ENCODE measurements around the gene CPT2.

Gene CPT2

DNA sequence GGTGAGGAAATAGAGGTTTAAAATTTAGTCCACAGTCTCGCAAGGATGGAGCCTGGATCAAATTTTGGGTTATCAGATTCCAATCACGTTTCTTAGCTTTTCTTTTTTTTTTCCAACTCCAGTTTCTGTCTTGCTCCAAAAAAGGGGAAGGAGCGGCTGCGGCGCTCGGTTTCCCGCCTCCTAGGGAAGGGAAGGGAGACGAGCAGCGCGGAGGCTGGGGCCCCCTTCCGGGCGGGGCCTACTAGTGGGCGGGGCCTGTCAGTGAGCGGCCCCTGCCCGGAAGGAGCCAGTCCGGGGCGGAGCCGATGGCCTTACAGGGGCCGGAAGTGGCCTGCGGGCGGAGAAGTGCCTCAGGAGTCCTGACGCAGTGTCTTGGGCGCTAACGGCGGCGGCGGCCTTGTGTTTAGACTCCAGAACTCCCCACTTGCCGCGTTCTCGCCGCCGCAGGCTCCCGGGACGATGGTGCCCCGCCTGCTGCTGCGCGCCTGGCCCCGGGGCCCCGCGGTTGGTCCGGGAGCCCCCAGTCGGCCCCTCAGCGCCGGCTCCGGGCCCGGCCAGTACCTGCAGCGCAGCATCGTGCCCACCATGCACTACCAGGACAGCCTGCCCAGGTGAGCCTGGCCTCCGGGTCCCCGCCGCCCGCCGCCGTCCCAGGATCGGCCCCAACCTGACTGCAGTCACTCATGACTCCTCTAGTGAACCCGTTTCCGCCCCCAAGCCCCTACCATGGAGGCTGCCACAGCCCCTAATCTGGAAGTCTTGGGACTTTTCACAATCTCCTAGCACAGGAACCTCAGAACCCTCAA lies at the start of gene CPT2:
TSS of gene CPT2 (plus strand) at position 340 of the 806 bp plus-strand sequence. CDS start at position 460, 120 bp downstream.
- DNase-seq: peak; percentile 80

- no peak for DNase-seq
Measured at GRCh38 chr1:53147174-53147573, 49.5 kb upstream of the CPT2 start.

- no peak for DNase-seq
Measured at GRCh38 chr1:53148123-53148522, 48.5 kb upstream of the CPT2 start.

GRCh38 chr1:53153752-53154151 lies 42.9 kb upstream of the CPT2 start:
- DNase-seq: no peak

DNA sequence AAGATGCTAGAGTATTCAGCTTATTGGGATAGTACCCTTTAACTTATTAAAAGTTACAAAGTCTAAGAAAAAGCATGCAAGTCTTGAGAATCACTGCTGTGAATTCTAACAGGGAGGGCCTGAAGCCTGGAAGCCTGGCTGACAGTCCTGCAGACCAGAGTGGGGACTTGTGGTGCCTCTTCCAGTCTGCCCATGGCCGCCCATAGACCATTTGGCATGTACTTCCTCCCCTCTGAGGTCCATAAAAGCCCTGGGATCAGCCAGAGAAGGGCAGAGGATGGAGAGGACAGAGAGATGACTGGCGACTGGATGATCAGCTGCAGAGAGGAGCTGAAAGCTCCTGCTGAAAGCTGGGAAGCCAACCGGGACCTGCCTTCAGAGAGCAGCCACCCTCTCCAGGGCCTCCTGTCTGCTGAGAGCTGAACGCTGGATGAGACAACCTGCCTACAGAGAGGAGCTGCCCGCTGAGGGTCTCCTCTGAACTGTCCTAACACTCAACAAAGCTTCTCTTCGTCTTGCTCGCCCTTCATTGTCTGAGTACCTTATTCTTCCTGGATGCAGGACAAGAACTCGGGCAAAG lies 41.7 kb upstream of the CPT2 start:
- no peak for DNase-seq

GRCh38 chr1:53155534-53155933 lies 41.1 kb upstream of the CPT2 start:
- DNase-seq: no peak

DNA sequence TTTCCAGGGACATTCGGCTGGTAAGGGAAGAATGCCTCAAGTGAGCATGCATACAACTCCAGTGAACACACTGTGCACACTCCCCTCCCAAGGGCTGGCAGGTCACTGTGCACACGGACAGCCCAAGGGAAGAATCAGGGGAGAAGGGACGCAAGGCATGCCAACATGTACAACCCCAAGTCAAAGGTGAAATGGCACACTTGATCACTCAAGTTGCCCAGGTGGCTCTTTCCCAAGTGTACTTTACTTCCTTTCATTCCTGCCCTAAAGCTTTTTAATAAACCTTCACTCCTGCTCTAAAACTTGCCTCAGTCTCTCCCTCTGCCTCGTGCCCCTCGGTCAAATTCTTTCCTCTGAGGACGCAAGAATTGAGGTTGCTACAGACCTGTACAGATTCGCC lies 40.7 kb upstream of the CPT2 start:
- DNase-seq: no peak

DNA sequence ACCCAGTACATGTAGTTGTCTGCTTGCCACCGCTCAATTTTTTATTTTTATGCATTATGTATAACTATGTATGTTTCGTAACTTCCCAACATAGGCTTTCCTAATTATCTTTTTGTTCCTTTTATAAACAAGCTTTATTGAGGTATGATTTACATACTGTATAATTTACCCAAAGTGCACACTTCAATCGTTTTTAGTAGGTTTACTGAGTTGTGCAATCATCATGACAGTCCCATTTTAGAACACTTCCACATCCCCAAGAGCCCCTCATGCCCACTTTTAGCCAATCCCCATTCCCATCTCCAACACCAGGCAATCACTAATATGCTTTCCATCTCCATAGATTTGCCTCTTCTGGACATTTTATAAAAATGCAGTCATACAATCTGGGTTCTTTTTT lies 39.8 kb upstream of the CPT2 start:
- no peak for DNase-seq

- no peak for DNase-seq
Measured at GRCh38 chr1:53158900-53159299, 37.7 kb upstream of the CPT2 start.

DNA sequence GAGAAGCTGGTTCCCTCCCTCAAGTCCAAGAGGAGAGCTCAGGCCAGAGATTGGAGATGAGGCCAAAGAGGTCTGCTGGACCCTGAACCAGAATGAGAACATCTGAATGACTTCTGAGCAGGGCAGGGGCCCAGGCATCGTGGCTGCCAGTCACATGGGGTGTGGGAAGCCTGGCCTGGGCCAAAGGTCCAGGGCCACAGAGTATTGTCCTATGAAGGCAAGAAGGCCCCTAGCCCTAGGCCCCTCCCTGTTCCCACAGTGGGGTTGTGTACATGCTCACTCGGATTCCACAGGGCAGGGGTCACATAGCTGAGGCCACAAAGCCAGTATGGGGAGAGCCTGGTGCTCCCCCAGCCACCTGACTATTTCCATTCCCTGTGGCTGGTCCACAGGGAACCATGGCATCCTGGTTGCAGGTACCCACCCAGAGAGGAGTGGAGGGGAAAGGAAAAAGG lies 35.7 kb upstream of the CPT2 start:
- no peak for DNase-seq

DNA sequence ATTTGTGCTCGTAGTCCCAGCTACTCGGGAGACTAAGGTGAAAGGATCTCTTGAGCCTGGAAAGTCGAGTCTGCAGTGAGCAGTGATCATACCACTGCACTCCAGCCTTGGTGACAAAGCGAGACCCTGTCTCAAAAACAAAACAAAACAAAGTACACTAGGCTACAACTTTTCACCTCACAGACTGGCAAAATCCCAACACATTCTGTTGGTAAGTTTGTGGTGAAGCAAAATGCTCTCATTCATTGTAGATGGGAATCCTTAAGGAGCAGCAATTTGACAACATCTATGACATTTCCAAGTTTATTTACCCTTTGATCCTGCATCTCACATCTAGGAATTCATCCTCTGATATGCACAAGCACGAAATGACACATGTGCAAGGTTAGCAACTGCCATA lies 34.0 kb upstream of the CPT2 start:
- DNase-seq: no peak

DNA sequence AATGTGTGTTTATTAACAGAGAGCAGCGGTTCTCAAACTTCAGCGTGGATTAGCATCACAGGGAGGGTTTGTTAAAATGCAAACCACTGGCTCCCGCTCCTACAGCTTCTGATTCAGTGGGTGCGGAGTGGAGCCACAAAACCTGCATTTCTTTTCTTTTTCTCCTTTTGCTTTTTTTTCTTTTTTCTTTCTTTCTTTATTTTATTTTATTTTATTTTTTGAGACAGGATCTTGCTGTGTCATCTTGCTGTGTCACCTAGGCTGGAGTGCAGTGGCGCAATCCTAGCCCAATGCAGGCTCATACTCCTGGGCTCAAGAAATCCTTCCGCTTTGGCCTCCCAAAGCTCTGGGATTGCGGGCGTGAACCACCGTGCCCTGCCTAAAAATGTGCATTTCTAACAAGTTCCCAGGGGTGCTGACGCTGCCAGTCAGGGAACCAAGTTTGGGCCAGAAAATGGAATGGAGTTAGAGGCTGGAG lies 33.3 kb upstream of the CPT2 start:
- no peak for DNase-seq

GRCh38 chr1:53165408-53165961 lies 31.1 kb upstream of the CPT2 start:
- DNase-seq: no peak

- DNase-seq: no peak
Measured at GRCh38 chr1:53166366-53166765, 30.3 kb upstream of the CPT2 start.

GRCh38 chr1:53166912-53167311 lies 29.7 kb upstream of the CPT2 start:
- no peak for DNase-seq

GRCh38 chr1:53172426-53173128 lies 24.0 kb upstream of the CPT2 start:
- no peak for DNase-seq

- no peak for DNase-seq
Measured at GRCh38 chr1:53174971-53175913, 21.4 kb upstream of the CPT2 start.

- DNase-seq: peak; percentile 33
Measured at GRCh38 chr1:53176452-53177208, 20.0 kb upstream of the CPT2 start.

- no peak for DNase-seq
Measured at GRCh38 chr1:53180226-53180625, 16.4 kb upstream of the CPT2 start.

- DNase-seq: no peak
Measured at GRCh38 chr1:53180951-53181350, 15.7 kb upstream of the CPT2 start.

DNA sequence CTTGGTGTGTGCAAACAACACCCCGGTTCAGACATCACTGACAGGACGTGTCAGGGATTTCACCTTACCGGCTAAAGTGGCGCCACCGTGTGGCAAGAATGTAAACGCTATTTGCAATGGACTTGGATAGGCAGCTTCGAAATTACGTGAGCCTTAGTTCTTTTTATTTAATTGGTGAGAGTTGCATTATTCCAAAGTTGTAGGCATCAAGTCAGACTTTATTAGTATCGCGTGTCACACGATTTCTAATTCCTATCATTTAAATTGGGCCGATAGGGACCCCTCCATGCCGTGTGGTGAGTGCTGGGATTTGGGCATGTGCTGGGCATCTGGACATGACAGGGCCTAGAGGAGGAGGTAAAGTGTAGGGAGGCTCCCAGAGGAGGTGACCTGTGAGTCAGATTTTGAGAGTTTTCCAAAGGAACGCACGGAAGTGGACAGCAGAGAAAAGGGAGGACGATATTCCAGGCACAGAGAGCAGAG lies 14.5 kb upstream of the CPT2 start:
- DNase-seq: peak; percentile 28
